ENCODE measurements around the gene MEF2B. TPM values are rescaled to one million over a fixed set of nuclear protein-coding genes. Genes with fewer than 3 reads are reported as not detected.
A peak's percentile ranks its signal among the peaks of the same experiment; 100 is the strongest.

Gene MEF2B
- total RNA-seq, 3 donors from 2014 or later: 2.2 to 3.7 (median 2.3) TPM

GRCh38 chr19:19205416-19206410 is 35.6 kb upstream of the MEF2B start:
- Mint-ChIP-seq H3K27me3 (ENCODE audit: low read depth) (peaks cover 5% of the 10 kb centered on the region), H3K4me3 (no peak overlapping the region), H3K4me1 (ENCODE audit: low read depth) (peaks cover 26% of the 10 kb centered on the region), H3K9me3 (no peaks in the 10 kb centered on the region), H3K36me3 (ENCODE audit: insufficient read depth) (no peaks in the 10 kb centered on the region)
- ATAC-seq (no peak), DNase-seq (no peak)

GRCh38 chr19:19204181-19204580 is 34.1 kb upstream of the MEF2B start:
- Mint-ChIP-seq H3K27me3 (ENCODE audit: low read depth) (no peaks in the 10 kb centered on the region), H3K4me3 (peak overlapping the region; percentile 96), H3K36me3 (ENCODE audit: insufficient read depth) (peaks cover 3% of the 10 kb centered on the region), H3K4me1 (ENCODE audit: low read depth) (peaks cover 26% of the 10 kb centered on the region), H3K9me3 (no peaks in the 10 kb centered on the region)
- ATAC-seq (no peak), DNase-seq (no peak)

GRCh38 chr19:19203012-19203856 is 33.2 kb upstream of the MEF2B start, which contains the start of gene NR2C2AP:
TSS of gene NR2C2AP (minus strand) at chr19:19203414. CDS start at chr19:19203060, 354 bp downstream.
- H3K27me3 Mint-ChIP-seq (ENCODE audit: low read depth): no peaks in the 10 kb centered on the region
- peak; percentile 90 to 93 for ATAC-seq
- peak; percentile 93 for DNase-seq
- H3K4me3 Mint-ChIP-seq: peak within 1 kb of the TSS; percentile 96
- no peaks in the 10 kb centered on the region for H3K9me3 Mint-ChIP-seq
- peaks cover 26% of the 10 kb centered on the region for H3K4me1 Mint-ChIP-seq (ENCODE audit: low read depth)
- peaks cover 5% of the 10 kb centered on the region for H3K36me3 Mint-ChIP-seq (ENCODE audit: insufficient read depth)

- H3K4me1 Mint-ChIP-seq (ENCODE audit: low read depth): peaks cover 23% of the 10 kb centered on the region
- peak; percentile 7 to 11 for ATAC-seq
Measured at GRCh38 chr19:19202707-19203011, 32.6 kb upstream of the MEF2B start.

GRCh38 chr19:19201697-19202630 is 31.9 kb upstream of the MEF2B start:
- peaks cover 5% of the 10 kb centered on the region for H3K36me3 Mint-ChIP-seq (ENCODE audit: insufficient read depth)
- H3K9me3 Mint-ChIP-seq: no peaks in the 10 kb centered on the region
- peak overlapping the region; percentile 96 for H3K4me3 Mint-ChIP-seq
- peaks cover 16% of the 10 kb centered on the region for H3K4me1 Mint-ChIP-seq (ENCODE audit: low read depth)
- no peaks in the 10 kb centered on the region for H3K27me3 Mint-ChIP-seq (ENCODE audit: low read depth)
- DNase-seq: no peak
- ATAC-seq: no peak

More at GRCh38 chr19:19202707-19203011, 32.6 kb upstream of the MEF2B start:
- Mint-ChIP-seq H3K36me3 (ENCODE audit: insufficient read depth) (peaks cover 5% of the 10 kb centered on the region), H3K9me3 (no peaks in the 10 kb centered on the region), H3K27me3 (ENCODE audit: low read depth) (no peaks in the 10 kb centered on the region), H3K4me3 (peak overlapping the region; percentile 96)
- no peak for DNase-seq

GRCh38 chr19:19193926-19194325 is 23.9 kb upstream of the MEF2B start:
- H3K4me1 Mint-ChIP-seq (ENCODE audit: low read depth): peaks cover 41% of the 10 kb centered on the region
- H3K9me3 Mint-ChIP-seq: no peaks in the 10 kb centered on the region
- H3K27me3 Mint-ChIP-seq (ENCODE audit: low read depth): no peaks in the 10 kb centered on the region
- DNase-seq (no peak), ATAC-seq (no peak)
- H3K36me3 Mint-ChIP-seq (ENCODE audit: insufficient read depth): peaks cover 12% of the 10 kb centered on the region
- peak overlapping the region; percentile 98 for H3K4me3 Mint-ChIP-seq

GRCh38 chr19:19192910-19193423 is 22.9 kb upstream of the MEF2B start:
- ATAC-seq (peak in 1 of 2 donors; percentile 5), DNase-seq (no peak)
- Mint-ChIP-seq H3K27me3 (ENCODE audit: low read depth) (no peaks in the 10 kb centered on the region), H3K9me3 (no peaks in the 10 kb centered on the region), H3K4me3 (peak overlapping the region; percentile 98), H3K4me1 (ENCODE audit: low read depth) (peaks cover 45% of the 10 kb centered on the region), H3K36me3 (ENCODE audit: insufficient read depth) (peaks cover 10% of the 10 kb centered on the region)

- ATAC-seq (peak; percentile 91 to 92), DNase-seq (peak; percentile 97)
- H3K9me3 Mint-ChIP-seq: no peaks in the 10 kb centered on the region
- H3K4me3 Mint-ChIP-seq: peak within 1 kb of the TSS; percentile 98
- peaks cover 10% of the 10 kb centered on the region for H3K36me3 Mint-ChIP-seq (ENCODE audit: insufficient read depth)
- H3K4me1 Mint-ChIP-seq (ENCODE audit: low read depth): peaks cover 45% of the 10 kb centered on the region
- H3K27me3 Mint-ChIP-seq (ENCODE audit: low read depth): no peaks in the 10 kb centered on the region
Measured at GRCh38 chr19:19192078-19192882, 22.2 kb upstream of the MEF2B start, which contains the start of the genes BORCS8 and RFXANK. TSS of gene BORCS8 (minus strand) at chr19:19192152. CDS start at chr19:19192117, 35 bp downstream. TSS of gene RFXANK (plus strand) at chr19:19192258. CDS start at chr19:19193947, 1,689 bp downstream.

GRCh38 chr19:19191768-19192077 is 21.7 kb upstream of the MEF2B start:
- ATAC-seq (peak; percentile 1 to 5), DNase-seq (no peak)
- peak overlapping the region; percentile 98 for H3K4me3 Mint-ChIP-seq
- H3K4me1 Mint-ChIP-seq (ENCODE audit: low read depth): peaks cover 48% of the 10 kb centered on the region
- H3K27me3 Mint-ChIP-seq (ENCODE audit: low read depth): no peaks in the 10 kb centered on the region
- peaks cover 10% of the 10 kb centered on the region for H3K36me3 Mint-ChIP-seq (ENCODE audit: insufficient read depth)
- no peaks in the 10 kb centered on the region for H3K9me3 Mint-ChIP-seq

- Mint-ChIP-seq H3K36me3 (ENCODE audit: insufficient read depth) (peaks cover 24% of the 10 kb centered on the region), H3K4me3 (no peak overlapping the region)
- no peak for DNase-seq
Measured at GRCh38 chr19:19186742-19187141, 16.7 kb upstream of the MEF2B start.

GRCh38 chr19:19185853-19186740 is 16.0 kb upstream of the MEF2B start:
- H3K36me3 Mint-ChIP-seq (ENCODE audit: insufficient read depth): peaks cover 26% of the 10 kb centered on the region
- ATAC-seq (peak; percentile 91 to 93), DNase-seq (peak; percentile 57)
- H3K27me3 Mint-ChIP-seq (ENCODE audit: low read depth): no peaks in the 10 kb centered on the region
- no peak overlapping the region for H3K4me3 Mint-ChIP-seq
- peaks cover 33% of the 10 kb centered on the region for H3K4me1 Mint-ChIP-seq (ENCODE audit: low read depth)
- no peaks in the 10 kb centered on the region for H3K9me3 Mint-ChIP-seq

More at GRCh38 chr19:19186742-19187141, 16.7 kb upstream of the MEF2B start:
- ATAC-seq: no peak
- Mint-ChIP-seq H3K9me3 (no peaks in the 10 kb centered on the region), H3K27me3 (ENCODE audit: low read depth) (no peaks in the 10 kb centered on the region), H3K4me1 (ENCODE audit: low read depth) (peaks cover 36% of the 10 kb centered on the region)

GRCh38 chr19:19181488-19181998 is 11.5 kb upstream of the MEF2B start:
- Mint-ChIP-seq H3K4me1 (ENCODE audit: low read depth) (peaks cover 6% of the 10 kb centered on the region), H3K27me3 (ENCODE audit: low read depth) (no peaks in the 10 kb centered on the region), H3K9me3 (no peaks in the 10 kb centered on the region), H3K36me3 (ENCODE audit: insufficient read depth) (peaks cover 20% of the 10 kb centered on the region), H3K4me3 (no peak overlapping the region)
- no peak for DNase-seq
- no peak for ATAC-seq
